Transverse colon (tissue), 4 donors: ENCODE data around the gene OVOL1.

Source experiments
- POLR2AphosphoS5 ChIP-seq, 3 donors: sonication (generic); formaldehyde crosslinking; IDR thresholded peaks; one replicate each; pipeline ENCODE4 v1.6.1; 2016; ENCODE audit warnings: antibody characterized with exemption in 3 of 3
- TF ChIP-seq, protein P1 (sequence below), 5 experiments: fragments of 200-600 bp in 3 of 5; fragments of 450-650 bp in 2 of 5; sonication (generic) in 3 of 5; IDR thresholded peaks; 1 replicate in 2 of 5; 2 replicates in 3 of 5; pipeline ENCODE4 v1.5.1; 2016 to 2017; ENCODE audit warnings: antibody characterized with exemption in 5 of 5, inconsistent platforms in 3 of 5, mild to moderate bottlenecking in 2 of 5, moderate library complexity in 1 of 5

DNA sequence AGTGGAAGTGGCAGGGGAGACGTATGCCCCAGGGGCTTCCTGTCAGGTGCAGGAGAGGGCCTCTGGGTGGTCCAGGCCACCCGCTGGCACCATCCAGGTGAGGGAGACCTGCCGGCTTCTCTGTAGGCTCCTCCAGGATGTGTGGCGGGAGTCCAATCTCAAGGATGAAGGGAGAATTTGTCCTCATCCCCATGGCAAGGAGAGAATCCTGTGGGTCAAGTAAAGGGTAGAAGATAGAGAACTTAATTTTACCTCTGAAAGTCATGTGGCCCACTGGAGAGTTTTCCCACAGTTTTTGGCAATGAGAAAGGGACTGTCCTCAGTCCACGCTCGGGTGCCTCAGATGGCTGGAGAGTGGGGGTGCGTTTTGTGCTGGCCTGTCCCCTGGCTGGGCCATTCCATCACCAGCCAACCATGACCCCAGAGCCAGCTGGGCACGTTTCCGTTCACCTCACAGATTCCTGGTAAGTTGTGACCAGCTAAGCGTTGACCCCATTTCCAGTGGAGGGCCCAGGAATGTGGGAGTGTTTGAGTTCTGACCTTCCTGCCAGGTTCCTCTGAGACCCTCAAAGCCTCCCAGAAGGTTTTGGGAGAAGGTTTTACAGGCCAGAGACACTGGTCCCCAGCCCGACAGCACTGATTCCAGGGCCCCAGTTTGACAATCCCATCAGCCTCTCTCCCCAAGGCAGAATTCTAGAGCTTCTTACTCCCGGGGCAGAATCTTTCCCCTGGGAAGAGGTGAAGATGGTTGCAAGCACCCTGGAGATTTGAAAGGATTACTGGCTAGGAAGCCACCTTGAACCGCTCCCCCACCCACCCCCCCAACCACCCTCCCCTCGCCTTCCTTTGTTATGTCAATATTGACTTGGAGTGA, 2.6 kb downstream of the OVOL1 start:
- no peak for TF ChIP-seq POLR2AphosphoS5 (IDR thresholded peaks at IDR 0.05)
- TF ChIP-seq, protein P1, sequence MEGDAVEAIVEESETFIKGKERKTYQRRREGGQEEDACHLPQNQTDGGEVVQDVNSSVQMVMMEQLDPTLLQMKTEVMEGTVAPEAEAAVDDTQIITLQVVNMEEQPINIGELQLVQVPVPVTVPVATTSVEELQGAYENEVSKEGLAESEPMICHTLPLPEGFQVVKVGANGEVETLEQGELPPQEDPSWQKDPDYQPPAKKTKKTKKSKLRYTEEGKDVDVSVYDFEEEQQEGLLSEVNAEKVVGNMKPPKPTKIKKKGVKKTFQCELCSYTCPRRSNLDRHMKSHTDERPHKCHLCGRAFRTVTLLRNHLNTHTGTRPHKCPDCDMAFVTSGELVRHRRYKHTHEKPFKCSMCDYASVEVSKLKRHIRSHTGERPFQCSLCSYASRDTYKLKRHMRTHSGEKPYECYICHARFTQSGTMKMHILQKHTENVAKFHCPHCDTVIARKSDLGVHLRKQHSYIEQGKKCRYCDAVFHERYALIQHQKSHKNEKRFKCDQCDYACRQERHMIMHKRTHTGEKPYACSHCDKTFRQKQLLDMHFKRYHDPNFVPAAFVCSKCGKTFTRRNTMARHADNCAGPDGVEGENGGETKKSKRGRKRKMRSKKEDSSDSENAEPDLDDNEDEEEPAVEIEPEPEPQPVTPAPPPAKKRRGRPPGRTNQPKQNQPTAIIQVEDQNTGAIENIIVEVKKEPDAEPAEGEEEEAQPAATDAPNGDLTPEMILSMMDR (IDR thresholded peaks at IDR 0.05), result no peak
